Ramos (cell line): ENCODE measurements around the gene PTTG2.

Experiments
- in situ Hi-C: fragments of 300-500 bp; cut with MboI; formaldehyde crosslinking; loops from one replicate; pipeline ENCODE4 v1.14.3; 2022; ENCODE audit warnings: low sequenced_read_pairs; ENCODE audit not compliant: unreplicated experiment

Gene PTTG2

GRCh38 chr4:37953620-37954293, 6.4 kb upstream of the PTTG2 start:
- in situ Hi-C loops: no loop called here

GRCh38 chr4:37956941-37957340, 3.3 kb upstream of the PTTG2 start:
- in situ Hi-C loops: no loop called here

DNA sequence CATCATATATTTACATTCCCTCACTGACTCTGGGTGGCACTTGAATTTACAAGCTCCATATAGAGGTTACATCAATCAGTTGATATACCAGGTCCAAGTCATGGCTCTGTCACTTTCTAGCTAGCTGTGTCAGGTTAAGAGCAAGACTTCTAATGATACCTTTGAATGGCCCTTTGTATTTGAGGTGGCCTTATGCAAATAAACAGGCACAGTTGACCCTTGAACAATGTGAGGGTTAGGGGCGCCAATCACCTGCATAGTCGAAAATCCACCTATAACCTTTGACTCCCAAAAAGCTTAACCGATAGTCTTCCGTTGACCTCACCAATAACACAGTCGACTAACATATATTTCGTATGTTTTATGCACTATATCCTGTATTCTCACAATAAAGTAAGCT, 1.3 kb upstream of the PTTG2 start:
- in situ Hi-C loops: no loop called here

DNA sequence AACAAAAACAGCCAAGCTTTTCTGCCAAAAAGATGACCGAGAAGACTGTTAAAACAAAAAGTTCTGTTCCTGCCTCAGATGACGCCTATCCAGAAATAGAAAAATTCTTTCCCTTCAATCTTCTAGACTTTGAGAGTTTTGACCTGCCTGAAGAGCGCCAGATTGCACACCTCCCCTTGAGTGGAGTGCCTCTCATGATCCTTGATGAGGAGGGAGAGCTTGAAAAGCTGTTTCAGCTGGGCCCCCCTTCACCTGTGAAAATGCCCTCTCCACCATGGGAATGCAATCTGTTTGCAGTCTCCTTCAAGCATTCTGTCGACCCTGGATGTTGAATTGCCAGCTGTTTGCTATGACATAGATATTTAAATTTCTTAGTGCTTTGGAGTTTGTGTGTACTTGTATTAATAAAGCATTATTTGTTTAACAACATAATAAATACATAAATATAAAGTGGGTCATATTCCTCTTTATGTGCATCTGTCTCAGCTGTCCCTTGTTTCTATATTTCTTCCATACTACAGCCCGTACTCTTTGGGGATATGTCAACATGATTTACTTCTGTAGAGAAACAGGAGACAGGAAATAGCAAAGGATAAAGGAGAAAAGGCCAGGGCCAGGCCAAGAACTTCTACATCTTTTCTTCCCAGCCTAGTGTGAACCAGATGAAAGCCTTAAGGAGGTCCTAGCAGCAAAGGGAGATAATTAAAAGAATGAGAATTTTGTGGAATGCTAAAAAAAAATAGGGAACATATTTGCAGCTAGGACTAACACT, 667 bp downstream of the PTTG2 start:
- in situ Hi-C loops: no loop called here

DNA sequence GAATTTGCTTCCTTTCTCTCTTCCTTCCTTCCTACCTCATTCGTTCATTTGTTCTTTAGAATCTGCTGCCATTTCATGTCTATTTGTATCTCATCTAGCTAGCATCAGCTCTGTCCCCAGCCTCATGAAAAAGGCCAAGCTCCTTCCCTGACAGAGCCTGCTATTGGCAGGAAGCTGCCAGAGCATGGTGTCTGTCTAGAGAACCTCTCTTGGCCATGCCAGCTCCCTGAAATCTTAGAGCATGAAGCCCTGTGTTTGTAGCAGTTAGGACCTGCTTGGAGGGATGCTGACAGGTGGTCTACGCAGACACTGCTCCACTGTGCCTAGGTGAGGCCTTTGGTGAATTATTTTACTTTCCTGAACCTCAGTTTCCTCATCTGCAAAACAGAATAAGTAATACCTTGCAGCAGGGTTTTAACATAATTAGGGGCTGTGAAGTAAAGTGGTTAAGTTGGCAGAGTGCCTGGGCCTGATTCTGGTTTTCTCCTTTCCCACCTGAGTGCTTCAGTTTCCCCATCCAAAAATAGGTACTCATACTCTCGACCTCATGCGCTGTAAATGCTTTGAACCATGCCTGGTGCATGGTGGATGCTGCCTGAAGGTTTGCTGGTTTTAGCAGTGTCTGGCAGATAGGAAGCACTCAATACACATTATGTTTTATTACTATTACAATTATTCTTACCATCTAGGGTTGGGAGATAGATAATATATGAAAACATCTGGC, 4.7 kb downstream of the PTTG2 start:
- in situ Hi-C loops: no loop called here

- in situ Hi-C loops: no loop called here
Measured at GRCh38 chr4:37966044-37966443, 5.8 kb downstream of the PTTG2 start.

GRCh38 chr4:37967736-37968135, 7.5 kb downstream of the PTTG2 start:
- in situ Hi-C loops: no loop called here

DNA sequence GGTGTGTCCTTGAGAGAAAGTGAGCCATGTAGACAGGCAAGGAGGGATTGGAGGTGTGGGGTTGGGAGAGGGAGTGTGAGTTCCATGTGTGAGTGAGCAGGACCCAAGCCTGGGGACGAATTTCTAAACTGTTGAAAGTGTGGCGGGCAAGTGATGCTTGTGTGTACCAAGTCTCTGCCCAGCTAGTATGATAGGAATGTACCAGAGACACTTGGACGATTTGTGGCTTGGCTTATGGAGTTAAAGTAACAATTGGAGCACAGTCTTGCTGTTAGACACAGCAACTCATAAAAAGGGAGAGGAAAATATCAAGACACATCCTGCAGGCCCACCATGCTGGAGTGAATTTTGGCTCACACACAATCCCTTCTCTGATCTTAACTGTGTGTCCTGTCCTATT, 8.5 kb downstream of the PTTG2 start:
- in situ Hi-C loops: no loop called here

DNA sequence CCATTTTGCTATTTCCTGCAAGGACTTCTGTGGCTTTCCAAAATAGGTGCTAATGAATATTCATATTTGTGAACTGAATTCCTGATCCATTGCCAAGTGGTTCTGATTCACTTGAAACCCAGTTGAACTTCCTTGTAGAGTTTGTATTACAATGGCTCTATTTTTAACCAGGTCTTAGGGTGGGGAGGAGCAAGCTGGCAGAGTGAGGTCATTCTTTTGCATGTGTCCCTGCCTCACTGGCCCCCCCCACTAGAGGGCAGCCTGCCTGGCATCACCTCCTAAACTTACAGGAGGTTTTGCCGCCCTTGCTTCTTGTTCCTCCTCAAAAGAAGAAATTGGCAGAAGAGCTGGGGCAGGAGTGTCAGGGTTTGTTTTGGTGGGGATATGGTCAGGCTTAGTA, 10.5 kb downstream of the PTTG2 start:
- in situ Hi-C loops: no loop called here

DNA sequence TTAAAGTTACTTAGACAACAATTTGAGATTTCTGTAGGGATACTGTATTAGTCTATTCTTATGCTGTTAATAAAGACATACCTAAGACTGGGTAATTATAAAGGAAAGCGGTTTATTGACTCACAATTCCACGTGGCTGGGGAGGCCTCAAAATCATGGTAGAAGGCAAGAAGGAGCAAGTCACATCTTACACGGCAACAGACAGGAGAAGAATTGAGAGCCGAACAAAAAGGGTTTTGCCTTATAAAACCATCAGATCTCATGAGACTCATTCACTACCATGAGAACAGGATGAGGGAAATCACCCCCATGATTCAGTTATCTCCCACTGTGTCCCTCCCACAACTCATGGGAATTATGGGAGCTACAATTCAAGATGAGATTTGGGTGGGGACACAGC, 11.0 kb downstream of the PTTG2 start:
- in situ Hi-C loops: no loop called here

- in situ Hi-C loops: no loop called here
Measured at GRCh38 chr4:37973441-37973840, 13.2 kb downstream of the PTTG2 start.

DNA sequence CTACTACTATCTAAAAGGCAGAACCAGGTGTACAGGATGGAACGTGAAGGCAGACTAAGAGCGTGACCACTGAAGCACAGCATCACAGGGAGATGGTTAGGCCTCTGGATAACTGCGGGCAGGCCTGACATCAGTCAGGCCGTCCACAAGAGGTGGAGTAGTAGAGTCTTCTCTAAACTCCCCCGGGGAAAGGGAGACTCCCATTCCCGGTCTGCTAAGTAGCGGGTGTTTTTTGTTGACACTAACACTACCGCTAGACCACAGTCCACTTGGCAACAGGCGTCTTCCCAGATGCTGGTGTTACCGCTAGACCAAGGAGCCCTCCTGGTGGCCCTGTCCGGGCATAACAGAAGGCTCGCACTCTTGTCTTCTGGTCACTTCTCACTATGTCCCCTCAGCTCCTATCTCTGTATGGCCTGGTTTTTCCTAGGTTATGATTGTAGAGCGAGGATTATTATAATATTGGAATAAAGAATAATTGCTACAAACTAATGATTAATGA, 15.2 kb downstream of the PTTG2 start:
- in situ Hi-C loops: loop anchor here (25.0 kb wide), 2 partner anchors 1062 to 1187 kb away; partner anchors contain the start of gene TMEM156

GRCh38 chr4:37976507-37976906, 16.3 kb downstream of the PTTG2 start:
- in situ Hi-C loops: loop anchor here (25.0 kb wide), 2 partner anchors 1061 to 1186 kb away; partner anchors contain the start of gene TMEM156

DNA sequence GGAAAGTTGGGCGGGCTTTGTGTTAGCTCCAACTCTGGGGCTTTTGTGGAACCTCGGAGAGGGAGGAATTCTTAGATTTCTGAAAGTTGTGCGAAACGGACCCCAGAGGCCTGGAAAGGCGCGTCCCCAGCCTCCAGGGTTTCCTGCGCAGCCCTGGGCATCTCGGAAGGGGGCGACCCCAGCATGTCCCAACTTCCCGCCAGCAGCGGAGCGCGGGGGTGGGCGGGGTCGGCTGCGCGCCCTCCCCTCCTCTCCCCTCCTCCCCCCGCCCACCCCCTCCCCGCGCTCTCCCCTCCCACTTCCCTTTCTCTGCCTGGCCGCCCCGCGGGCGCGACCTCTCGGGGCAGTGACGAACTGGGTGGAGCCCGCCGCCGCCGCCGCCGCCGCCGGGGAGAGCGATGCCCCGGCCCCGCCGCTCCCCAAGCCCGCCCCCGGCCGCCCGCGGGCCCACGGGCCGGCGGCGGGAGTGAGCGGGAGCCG, 16.8 kb downstream of the PTTG2 start:
- in situ Hi-C loops: loop anchor here (25.0 kb wide), 2 partner anchors 1060 to 1185 kb away; partner anchors contain the start of gene TMEM156

DNA sequence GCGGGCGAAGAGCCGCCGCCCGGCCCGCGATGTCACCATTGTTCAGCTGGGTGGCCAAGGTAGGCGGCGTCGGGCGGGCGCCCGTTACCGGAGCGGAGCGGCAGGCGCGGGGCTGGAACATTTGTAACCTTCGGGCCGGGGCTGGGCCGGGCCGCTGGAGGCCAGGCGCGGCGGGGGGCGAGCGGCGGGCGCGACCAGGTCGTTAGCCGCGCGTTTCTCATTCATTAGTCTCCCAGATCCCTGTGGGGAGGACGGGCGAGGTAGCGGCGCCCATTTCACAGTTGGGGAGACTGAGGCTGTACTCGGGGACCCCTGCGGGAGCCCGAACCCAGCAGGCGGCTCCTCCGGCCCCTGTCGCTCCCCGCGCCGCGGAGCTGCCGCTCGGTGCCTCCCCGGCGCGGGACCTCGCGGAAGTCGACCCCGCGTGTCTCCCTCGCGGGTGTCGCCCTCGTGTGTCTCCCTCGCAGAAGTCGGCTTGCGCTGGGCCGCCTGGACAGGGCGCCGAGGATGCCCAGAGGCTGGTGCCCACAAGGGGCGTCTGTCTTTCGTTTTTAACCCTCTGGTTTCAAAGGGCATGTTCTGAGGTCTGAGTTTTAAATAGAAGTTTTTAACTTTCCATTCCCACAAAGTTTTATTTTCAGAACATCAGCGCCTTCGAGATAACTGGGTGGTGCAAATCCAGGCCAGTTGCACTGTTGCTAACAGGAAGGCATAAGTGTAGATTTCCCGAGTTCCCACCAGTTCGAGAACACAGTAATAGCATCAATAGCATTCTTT, 17.5 kb downstream of the PTTG2 start:
- in situ Hi-C loops: loop anchor here (25.0 kb wide), 2 partner anchors 1060 to 1185 kb away; partner anchors contain the start of gene TMEM156

DNA sequence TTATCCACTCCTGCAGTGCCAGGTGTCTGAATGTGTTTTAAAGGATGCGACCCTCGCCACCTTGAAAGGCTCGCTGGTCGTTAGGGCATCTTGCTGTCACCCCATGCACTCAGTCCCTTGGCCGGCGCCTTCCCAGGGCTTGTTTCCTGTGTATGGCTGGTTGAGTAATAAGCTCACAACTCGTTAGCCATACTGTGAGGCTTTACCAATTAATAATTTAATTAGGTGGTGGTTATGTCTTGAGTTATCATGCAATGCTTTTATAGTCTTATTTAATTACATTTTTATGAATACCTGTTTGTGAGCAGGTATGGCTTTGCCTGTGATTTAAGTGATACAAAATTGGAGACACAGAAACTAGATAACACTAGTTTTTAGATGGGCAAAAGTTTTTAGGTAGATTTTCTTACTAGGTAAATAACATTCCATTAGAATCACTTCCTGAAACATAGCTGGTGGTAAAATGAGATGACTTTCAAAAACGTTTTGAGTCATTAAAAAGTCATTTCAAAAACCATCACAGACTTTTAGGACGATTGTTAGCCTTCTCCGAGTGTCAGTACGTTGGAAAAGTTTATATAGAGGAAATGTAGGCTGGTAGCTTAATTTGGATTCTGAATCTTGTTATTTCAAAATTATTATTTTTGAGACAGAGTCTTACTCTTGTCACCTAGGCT, 18.2 kb downstream of the PTTG2 start:
- in situ Hi-C loops: loop anchor here (25.0 kb wide), 2 partner anchors 1059 to 1184 kb away; partner anchors contain the start of gene TMEM156

DNA sequence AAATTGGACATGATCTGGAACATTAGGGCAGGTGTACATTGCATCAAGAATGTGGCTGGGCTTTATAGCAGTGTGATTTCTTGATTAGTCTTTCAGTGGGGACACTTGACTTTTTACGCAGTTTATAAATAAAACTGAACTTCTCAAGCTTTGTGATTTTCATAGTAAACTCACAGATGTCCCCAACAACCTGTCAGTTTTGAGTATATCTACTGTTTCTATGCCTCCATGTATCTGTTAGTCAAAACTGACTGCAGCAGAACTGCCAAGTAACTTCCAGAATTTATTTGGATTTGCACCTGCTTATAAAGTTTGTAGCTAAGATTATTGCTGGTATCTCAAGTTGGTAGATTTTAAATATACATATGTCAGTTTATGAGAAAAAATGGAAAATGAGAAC, 20.0 kb downstream of the PTTG2 start:
- in situ Hi-C loops: loop anchor here (25.0 kb wide), 2 partner anchors 1057 to 1182 kb away; partner anchors contain the start of gene TMEM156

- in situ Hi-C loops: loop anchor here (25.0 kb wide), 2 partner anchors 1056 to 1181 kb away; partner anchors contain the start of gene TMEM156
Measured at GRCh38 chr4:37981425-37981824, 21.2 kb downstream of the PTTG2 start.
